Neural crest cell (in vitro differentiated cells): ENCODE data around the gene TMEM117. TPM values are rescaled to one million over a fixed set of nuclear protein-coding genes. Genes with fewer than 3 reads are reported as not detected.

Experiments used
- DNase-seq: peaks from one replicate; pipeline ENCODE4 v3.0.0; 2021; ENCODE audit warnings: low read depth, mixed read lengths, low spot score
- H3K27ac Mint-ChIP-seq: one replicate; pipeline ENCODE4 v1.8.0; 2021; ENCODE audit warnings: mild to moderate bottlenecking, mixed read lengths; ENCODE audit not compliant: unreplicated experiment
- H3K27me3 Mint-ChIP-seq: 2 replicates; pipeline ENCODE4 v1.8.0; 2021; ENCODE audit warnings: low read depth, mild to moderate bottlenecking, mixed read lengths
- H3K36me3 Mint-ChIP-seq: 2 replicates; pipeline ENCODE4 v1.8.0; 2021; ENCODE audit warnings: low read depth, mild to moderate bottlenecking, mixed read lengths
- H3K4me1 Mint-ChIP-seq: 2 replicates; pipeline ENCODE4 v1.8.0; 2021; ENCODE audit warnings: mixed read lengths
- H3K4me3 Mint-ChIP-seq: one replicate; pipeline ENCODE4 v1.8.0; 2021; ENCODE audit warnings: mild to moderate bottlenecking, mixed read lengths
- H3K9me3 Mint-ChIP-seq: 2 replicates; pipeline ENCODE4 v1.8.0; 2021; ENCODE audit warnings: mixed read lengths
- CTCF ChIP-seq: fragments of 200-600 bp; sonication (generic); conservative IDR thresholded peaks from 2 replicates; pipeline ENCODE4 v1.5.0; 2021; ENCODE audit warnings: antibody characterized with exemption, mild to moderate bottlenecking
- total RNA-seq: library from RNA; stranded (reverse); gene quantifications from 2 replicates; pipeline ENCODE4 v1.2.1, GENCODE V29; 2021

TMEM117 gene
- total RNA-seq, 1 donor from 2014 or later: 7.6 TPM

GRCh38 chr12:43880547-43880946, 44.7 kb downstream of the TMEM117 start:
- Mint-ChIP-seq H3K9me3 (no peaks in the 10 kb centered on the region), H3K27ac (no peak overlapping the region), H3K4me1 (peaks cover 14% of the 10 kb centered on the region), H3K36me3 (no peaks in the 10 kb centered on the region), H3K4me3 (no peak overlapping the region), H3K27me3 (no peaks in the 10 kb centered on the region)
- TF ChIP-seq CTCF: no peak
- no peak for DNase-seq

GRCh38 chr12:43882578-43883178, 46.8 kb downstream of the TMEM117 start:
- no peak for DNase-seq
- Mint-ChIP-seq H3K27me3 (no peaks in the 10 kb centered on the region), H3K4me3 (no peak overlapping the region), H3K9me3 (no peaks in the 10 kb centered on the region), H3K36me3 (no peaks in the 10 kb centered on the region), H3K27ac (no peak overlapping the region), H3K4me1 (peaks cover 14% of the 10 kb centered on the region)
- peak; percentile 94 for TF ChIP-seq CTCF

DNA sequence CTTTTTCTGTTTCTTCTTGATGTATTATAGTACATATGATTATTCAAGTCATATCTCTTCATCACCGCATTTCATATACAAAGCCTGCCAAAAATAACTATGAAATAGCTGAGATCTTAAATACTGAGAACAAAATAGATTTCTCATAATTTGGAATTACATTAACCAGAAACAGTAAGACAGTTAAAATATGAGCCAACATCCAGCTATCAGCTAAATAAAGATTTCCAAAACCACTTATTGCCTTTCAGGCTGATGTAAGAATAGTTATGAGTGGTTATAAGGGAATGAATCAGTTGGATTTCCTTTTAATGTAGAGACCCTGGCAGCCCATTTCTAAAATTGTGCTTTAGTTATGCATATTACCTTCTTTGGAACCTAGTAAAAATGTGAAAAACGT, 47.4 kb downstream of the TMEM117 start:
- no peak for TF ChIP-seq CTCF
- peaks cover 14% of the 10 kb centered on the region for H3K4me1 Mint-ChIP-seq
- no peak for DNase-seq
- no peak overlapping the region for H3K4me3 Mint-ChIP-seq
- H3K27me3 Mint-ChIP-seq: no peaks in the 10 kb centered on the region
- no peaks in the 10 kb centered on the region for H3K36me3 Mint-ChIP-seq
- H3K27ac Mint-ChIP-seq: no peak overlapping the region
- H3K9me3 Mint-ChIP-seq: no peaks in the 10 kb centered on the region

DNA sequence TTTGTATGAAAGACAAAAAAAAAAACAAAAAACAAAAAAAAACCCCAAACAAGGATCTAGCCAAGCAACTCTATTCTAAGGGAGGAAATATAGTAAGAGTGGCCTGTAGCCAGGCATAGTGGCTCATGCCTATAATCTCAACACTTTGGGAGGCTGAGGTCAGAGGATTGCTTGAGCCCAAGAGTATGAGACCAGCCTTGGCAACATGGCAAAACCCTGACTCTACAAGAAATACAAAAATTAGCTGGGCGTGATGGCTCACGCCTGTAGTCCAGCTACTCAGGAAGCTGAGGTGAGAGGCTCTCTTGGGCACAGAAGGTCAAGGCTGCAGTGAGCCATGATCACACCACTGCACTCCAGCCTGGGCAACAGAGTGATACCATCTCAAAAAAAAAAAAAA, 47.9 kb downstream of the TMEM117 start:
- Mint-ChIP-seq H3K27me3 (no peaks in the 10 kb centered on the region), H3K27ac (no peak overlapping the region), H3K9me3 (no peaks in the 10 kb centered on the region), H3K4me1 (peaks cover 14% of the 10 kb centered on the region), H3K36me3 (no peaks in the 10 kb centered on the region), H3K4me3 (no peak overlapping the region)
- no peak for DNase-seq
- TF ChIP-seq CTCF: no peak

GRCh38 chr12:43884683-43885410, 49.0 kb downstream of the TMEM117 start:
- Mint-ChIP-seq H3K4me1 (peaks cover 14% of the 10 kb centered on the region), H3K36me3 (no peaks in the 10 kb centered on the region), H3K27me3 (no peaks in the 10 kb centered on the region), H3K9me3 (no peaks in the 10 kb centered on the region), H3K4me3 (no peak overlapping the region), H3K27ac (no peak overlapping the region)
- no peak for TF ChIP-seq CTCF
- no peak for DNase-seq
